Neural cell (in vitro differentiated cells): Measurements from ENCODE around the gene TSPYL6. TPM values are rescaled to one million over a fixed set of nuclear protein-coding genes. Genes with fewer than 3 reads are reported as not detected.

Experiments used
- H2AFZ ChIP-seq: fragments of 200-600, 300-800 bp; sonication (generic), shearing (Covaris generic); 2 replicates; pipeline ENCODE4 v1.6.0; 2014; ENCODE audit warnings: low read depth, mild to moderate bottlenecking, antibody characterized with exemption, low read length, moderate library complexity
- H3F3A ChIP-seq: fragments of 200-600 bp; shearing (Covaris generic); 2 replicates; pipeline ENCODE4 v1.6.1; 2016; ENCODE audit warnings: mild to moderate bottlenecking, moderate library complexity, mixed read lengths, antibody characterized with exemption, low read length; ENCODE audit not compliant: insufficient read depth, poor library complexity, severe bottlenecking
- H3K27ac ChIP-seq: fragments of 200-600, 300-800 bp; sonication (generic), shearing (Covaris generic); 2 replicates; pipeline ENCODE4 v1.5.1; 2014; ENCODE audit warnings: mild to moderate bottlenecking, low read length, moderate library complexity
- H3K27me3 ChIP-seq: fragments of 300-800, 200-600 bp; sonication (generic), shearing (Covaris generic); 2 replicates; pipeline ENCODE4 v1.6.0; 2014; ENCODE audit warnings: mild to moderate bottlenecking, low read depth, low read length, moderate library complexity; ENCODE audit not compliant: insufficient read depth
- H3K36me3 ChIP-seq: fragments of 300-800, 200-600 bp; sonication (generic), shearing (Covaris generic); 2 replicates; pipeline ENCODE4 v1.5.1; 2014; ENCODE audit warnings: mild to moderate bottlenecking, antibody characterized with exemption, low read length, moderate library complexity; ENCODE audit not compliant: insufficient read depth
- H3K4me2 ChIP-seq: fragments of 300-800, 200-600 bp; sonication (generic), shearing (Covaris generic); 2 replicates; pipeline ENCODE4 v1.6.0; 2014; ENCODE audit warnings: mild to moderate bottlenecking, low read length
- H3K4me3 ChIP-seq: fragments of 300-800, 200-600 bp; sonication (generic), shearing (Covaris generic); 2 replicates; pipeline ENCODE4 v1.5.1; 2014; ENCODE audit warnings: mild to moderate bottlenecking, low read length, moderate library complexity
- H3K79me2 ChIP-seq: fragments of 200-600 bp; shearing (Covaris generic); replicated peaks from 2 replicates; pipeline ENCODE4 v1.6.0; 2014; ENCODE audit warnings: mild to moderate bottlenecking, low read length, moderate library complexity; ENCODE audit not compliant: insufficient read depth
- H3K9ac ChIP-seq: fragments of 300-800, 200-600 bp; sonication (generic), shearing (Covaris generic); 2 replicates; pipeline ENCODE4 v1.6.1; 2016; ENCODE audit warnings: mild to moderate bottlenecking, low read length, mixed read lengths
- H3K9me2 ChIP-seq: fragments of 200-600 bp; shearing (Covaris generic); 2 replicates; pipeline ENCODE4 v1.6.1; 2016; ENCODE audit warnings: mild to moderate bottlenecking, low read length, mixed read lengths; ENCODE audit not compliant: insufficient read depth
- H3K9me3 ChIP-seq: fragments of 200-600, 300-800 bp; sonication (generic), shearing (Covaris generic); 2 replicates; pipeline ENCODE4 v1.6.1; 2016; ENCODE audit warnings: mild to moderate bottlenecking, mixed run types, low read length, moderate library complexity, mixed read lengths
- H4K20me1 ChIP-seq: fragments of 200-600 bp; shearing (Covaris generic); 2 replicates; pipeline ENCODE4 v1.6.1; 2016; ENCODE audit warnings: mild to moderate bottlenecking, mixed run types; ENCODE audit not compliant: insufficient read depth
- EP300 ChIP-seq: fragments of 450-650 bp; conservative IDR thresholded peaks from 2 replicates; pipeline ENCODE4 v1.6.1; 2014; ENCODE audit warnings: antibody characterized with exemption, mild to moderate bottlenecking, moderate library complexity; ENCODE audit not compliant: poor library complexity, severe bottlenecking
- EZH2 ChIP-seq: fragments of 200-600, 300-800 bp; shearing (Covaris generic), sonication (generic); IDR thresholded peaks from 2 replicates; pipeline ENCODE4 v1.6.1; 2014; ENCODE audit warnings: antibody characterized with exemption, low read length, borderline replicate concordance, mild to moderate bottlenecking; ENCODE audit not compliant: insufficient read depth, poor library complexity, severe bottlenecking
- MXI1 ChIP-seq: fragments of 450-650 bp; conservative IDR thresholded peaks from 2 replicates; pipeline ENCODE4 v1.6.1; 2014; ENCODE audit warnings: antibody characterized with exemption, mild to moderate bottlenecking; ENCODE audit not compliant: poor library complexity, severe bottlenecking
- POLR2AphosphoS5 ChIP-seq: IDR thresholded peaks from 2 replicates; pipeline ENCODE4 v1.6.1; 2012
- RAD21 ChIP-seq: fragments of 450-650 bp; conservative IDR thresholded peaks from 2 replicates; pipeline ENCODE4 v1.6.1; 2014; ENCODE audit warnings: antibody characterized with exemption, mild to moderate bottlenecking, moderate library complexity
- REST ChIP-seq: IDR thresholded peaks from 2 replicates; pipeline ENCODE4 v1.6.1; 2012; ENCODE audit warnings: borderline replicate concordance
- SMC3 ChIP-seq: fragments of 450-650 bp; conservative IDR thresholded peaks from 2 replicates; pipeline ENCODE4 v1.6.1; 2014; ENCODE audit warnings: antibody characterized with exemption, mild to moderate bottlenecking, moderate library complexity; ENCODE audit not compliant: poor library complexity
- TAF1 ChIP-seq: IDR thresholded peaks from 2 replicates; pipeline ENCODE4 v1.6.1; 2012; ENCODE audit warnings: low read depth
- polyA plus RNA-seq: library from polyadenylated mRNA; depleted of rRNA; stranded (reverse); fragments of >200 nt; gene quantifications from 2 replicates; pipeline ENCODE4 v1.2.3, GENCODE V29; 2014
- TF ChIP-seq, protein P1 (sequence below): fragments of 450-650 bp; IDR thresholded peaks from 2 replicates; pipeline ENCODE4 v1.5.1; 2014; ENCODE audit warnings: antibody characterized with exemption, mild to moderate bottlenecking, moderate library complexity; ENCODE audit not compliant: poor library complexity, severe bottlenecking

The TSPYL6 gene
- polyA plus RNA-seq, 1 donor from 2014 or later = not detected

DNA sequence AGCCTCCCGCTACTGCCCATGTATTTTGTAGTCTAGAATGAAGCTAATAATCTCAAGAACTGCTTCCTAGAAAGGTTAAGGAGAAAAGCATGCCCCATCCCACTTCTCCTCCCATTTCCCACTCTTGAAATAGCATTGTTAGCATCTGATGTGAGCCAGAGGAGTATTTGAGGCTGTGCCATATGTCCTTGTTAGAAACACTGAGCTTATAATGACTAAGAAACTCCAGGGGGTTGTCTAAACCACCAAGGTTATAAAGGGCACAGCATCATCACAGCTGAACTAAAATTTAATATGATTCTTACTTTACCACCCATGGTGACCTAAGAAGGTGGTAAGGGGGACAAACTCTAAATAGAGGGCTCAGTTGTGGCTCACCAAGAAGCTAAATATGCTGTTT, 16.6 kb downstream of the TSPYL6 start:
- no peaks in the 10 kb centered on the region for H3K9me3 ChIP-seq

GRCh38 chr2:54237428-54237827, 18.6 kb downstream of the TSPYL6 start:
- H2AFZ ChIP-seq = no peak overlapping the region
- no peaks in the 10 kb centered on the region for H3K9me3 ChIP-seq
- H3K36me3 ChIP-seq = no peaks in the 10 kb centered on the region
- no peaks in the 10 kb centered on the region for H3K9me2 ChIP-seq
- no peaks in the 10 kb centered on the region for H4K20me1 ChIP-seq
- no peak overlapping the region for H3K9ac ChIP-seq
- no peak overlapping the region for H3K27ac ChIP-seq
- no peak overlapping the region for H3K4me2 ChIP-seq
- H3K4me3 ChIP-seq = no peak overlapping the region
- no peaks in the 10 kb centered on the region for H3F3A ChIP-seq
- no peaks in the 10 kb centered on the region for H3K79me2 ChIP-seq
- H3K27me3 ChIP-seq = no peaks in the 10 kb centered on the region
- TF ChIP-seq SMC3 (no peak), EZH2 (no peak), REST (no peak), POLR2AphosphoS5 (no peak), MXI1 (no peak), EP300 (no peak), RAD21 (no peak)
- TF ChIP-seq, protein P1, sequence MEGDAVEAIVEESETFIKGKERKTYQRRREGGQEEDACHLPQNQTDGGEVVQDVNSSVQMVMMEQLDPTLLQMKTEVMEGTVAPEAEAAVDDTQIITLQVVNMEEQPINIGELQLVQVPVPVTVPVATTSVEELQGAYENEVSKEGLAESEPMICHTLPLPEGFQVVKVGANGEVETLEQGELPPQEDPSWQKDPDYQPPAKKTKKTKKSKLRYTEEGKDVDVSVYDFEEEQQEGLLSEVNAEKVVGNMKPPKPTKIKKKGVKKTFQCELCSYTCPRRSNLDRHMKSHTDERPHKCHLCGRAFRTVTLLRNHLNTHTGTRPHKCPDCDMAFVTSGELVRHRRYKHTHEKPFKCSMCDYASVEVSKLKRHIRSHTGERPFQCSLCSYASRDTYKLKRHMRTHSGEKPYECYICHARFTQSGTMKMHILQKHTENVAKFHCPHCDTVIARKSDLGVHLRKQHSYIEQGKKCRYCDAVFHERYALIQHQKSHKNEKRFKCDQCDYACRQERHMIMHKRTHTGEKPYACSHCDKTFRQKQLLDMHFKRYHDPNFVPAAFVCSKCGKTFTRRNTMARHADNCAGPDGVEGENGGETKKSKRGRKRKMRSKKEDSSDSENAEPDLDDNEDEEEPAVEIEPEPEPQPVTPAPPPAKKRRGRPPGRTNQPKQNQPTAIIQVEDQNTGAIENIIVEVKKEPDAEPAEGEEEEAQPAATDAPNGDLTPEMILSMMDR = no peak

More for the DNA sequence above, 16.6 kb downstream of the TSPYL6 start:
- Histone ChIP-seq H2AFZ (no peak overlapping the region), H3K4me2 (no peak overlapping the region), H3K36me3 (no peaks in the 10 kb centered on the region), H3K27ac (no peak overlapping the region), H4K20me1 (no peaks in the 10 kb centered on the region), H3K79me2 (no peaks in the 10 kb centered on the region), H3K9me2 (no peaks in the 10 kb centered on the region), H3K9ac (no peak overlapping the region), H3F3A (no peaks in the 10 kb centered on the region), H3K4me3 (no peak overlapping the region), H3K27me3 (no peaks in the 10 kb centered on the region)
- TF ChIP-seq EZH2 = no peak
- no peak for TF ChIP-seq TAF1
- TF ChIP-seq RAD21 = no peak
- no peak for TF ChIP-seq REST
- TF ChIP-seq POLR2AphosphoS5 = no peak
- TF ChIP-seq SMC3 = no peak
- TF ChIP-seq, protein P1 = no peak
- no peak for TF ChIP-seq EP300
- TF ChIP-seq MXI1 = no peak
